MM.1S (cell line): ENCODE results near the gene TNFRSF14.

Experiments
- EZH2 ChIP-seq: fragments of 300-600 bp; sonication (generic); optimal IDR thresholded peaks from 2 replicates; pipeline ENCODE3; 2017; ENCODE audit warnings: low read depth, mild to moderate bottlenecking, antibody characterized with exemption, low read length, mixed read lengths
- TF ChIP-seq, protein P1 (sequence below): fragments of 300-600 bp; sonication (generic); IDR thresholded peaks from 2 replicates; pipeline ENCODE4 v1.5.1; 2016; ENCODE audit warnings: antibody characterized with exemption, low read length, mixed read lengths

GRCh38 chr1:2580691-2581090 is 24.5 kb downstream of the TNFRSF14 start:
- TF ChIP-seq, protein P1, sequence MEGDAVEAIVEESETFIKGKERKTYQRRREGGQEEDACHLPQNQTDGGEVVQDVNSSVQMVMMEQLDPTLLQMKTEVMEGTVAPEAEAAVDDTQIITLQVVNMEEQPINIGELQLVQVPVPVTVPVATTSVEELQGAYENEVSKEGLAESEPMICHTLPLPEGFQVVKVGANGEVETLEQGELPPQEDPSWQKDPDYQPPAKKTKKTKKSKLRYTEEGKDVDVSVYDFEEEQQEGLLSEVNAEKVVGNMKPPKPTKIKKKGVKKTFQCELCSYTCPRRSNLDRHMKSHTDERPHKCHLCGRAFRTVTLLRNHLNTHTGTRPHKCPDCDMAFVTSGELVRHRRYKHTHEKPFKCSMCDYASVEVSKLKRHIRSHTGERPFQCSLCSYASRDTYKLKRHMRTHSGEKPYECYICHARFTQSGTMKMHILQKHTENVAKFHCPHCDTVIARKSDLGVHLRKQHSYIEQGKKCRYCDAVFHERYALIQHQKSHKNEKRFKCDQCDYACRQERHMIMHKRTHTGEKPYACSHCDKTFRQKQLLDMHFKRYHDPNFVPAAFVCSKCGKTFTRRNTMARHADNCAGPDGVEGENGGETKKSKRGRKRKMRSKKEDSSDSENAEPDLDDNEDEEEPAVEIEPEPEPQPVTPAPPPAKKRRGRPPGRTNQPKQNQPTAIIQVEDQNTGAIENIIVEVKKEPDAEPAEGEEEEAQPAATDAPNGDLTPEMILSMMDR: no peak
- TF ChIP-seq EZH2: no peak
